IMR-90 (cell line): Measurements from ENCODE around the gene TAS2R40. TPM values are rescaled to one million over a fixed set of nuclear protein-coding genes. Genes with fewer than 3 reads are reported as not detected.

Source experiments
- ATAC-seq: fragments of 200-7000 bp; cut with Tn5 transposase; 2 replicates; pipeline ENCODE4 v1.9.1; 2020; ENCODE audit warnings: low read depth, mild to moderate bottlenecking, moderate library complexity
- BruUV-seq: library from RNA; stranded (reverse); fragments of 400-500 nt; replicated peaks from 2 replicates; lab custom pipeline; 2021; lab: Mats Ljungman, UMichigan
- CTCF ChIA-PET: fragments of 300-600 bp; formaldehyde crosslinking; extraction: SDS; loops from one replicate; lab custom pipeline; 2021; ENCODE audit warnings: antibody characterized with exemption; lab: Yijun Ruan, JAX
- POLR2A ChIA-PET: fragments of 300-600 bp; sonication (Branson Sonifier 250); formaldehyde crosslinking; loops from one replicate; lab custom pipeline; 2022; ENCODE audit warnings: antibody characterized with exemption; ENCODE audit not compliant: unreplicated experiment; lab: Charles Lee
- DNase-seq: peaks from one replicate; pipeline ENCODE4 v3.0.0; 2013
- H2AFZ ChIP-seq: replicated peaks from 2 replicates; pipeline ENCODE3; 2013; ENCODE audit warnings: low read length, mild to moderate bottlenecking; ENCODE audit not compliant: poor library complexity
- H2AK5ac ChIP-seq: 2 replicates; pipeline ENCODE4 v1.6.1; 2013; ENCODE audit warnings: low read depth, low read length, inconsistent platforms
- H2AK9ac ChIP-seq: replicated peaks from 2 replicates; pipeline ENCODE3; 2013; ENCODE audit warnings: mild to moderate bottlenecking, low read depth, low read length, moderate library complexity; ENCODE audit not compliant: poor library complexity
- H2BK120ac ChIP-seq: 2 replicates; pipeline ENCODE4 v1.6.1; 2013; ENCODE audit warnings: low read depth, low read length, inconsistent platforms
- H2BK15ac ChIP-seq: 3 replicates; pipeline ENCODE4 v1.6.1; 2013; ENCODE audit warnings: low read depth, low read length, inconsistent platforms
- H2BK20ac ChIP-seq: 2 replicates; pipeline ENCODE4 v1.6.1; 2013; ENCODE audit warnings: low read depth, mild to moderate bottlenecking, inconsistent platforms, low read length, moderate library complexity
- H2BK5ac ChIP-seq: 2 replicates; pipeline ENCODE4 v1.6.1; 2013; ENCODE audit warnings: mild to moderate bottlenecking, low read depth, low read length, inconsistent platforms; ENCODE audit not compliant: poor library complexity, severe bottlenecking
- H3K14ac ChIP-seq: replicated peaks from 2 replicates; pipeline ENCODE4 v1.6.1; 2013; ENCODE audit warnings: low read depth, low read length, inconsistent platforms
- H3K18ac ChIP-seq: 2 replicates; pipeline ENCODE4 v1.6.1; 2013; ENCODE audit warnings: low read depth, low read length, control low read depth
- H3K23ac ChIP-seq: 2 replicates; pipeline ENCODE4 v1.6.1; 2013; ENCODE audit warnings: low read depth, low read length, inconsistent platforms
- H3K27ac ChIP-seq: 2 replicates; pipeline ENCODE4 v1.5.1; 2013; ENCODE audit warnings: mild to moderate bottlenecking, control low read depth, low read length; ENCODE audit not compliant: insufficient read depth
- H3K27me3 ChIP-seq: 2 replicates; pipeline ENCODE4 v1.6.1; 2013; ENCODE audit warnings: low read length; ENCODE audit not compliant: control insufficient read depth, insufficient read depth
- H3K36me3 ChIP-seq: 2 replicates; pipeline ENCODE4 v1.6.1; 2013; ENCODE audit warnings: low read length, mixed read lengths; ENCODE audit not compliant: control insufficient read depth, insufficient read depth
- H3K4ac ChIP-seq: 2 replicates; pipeline ENCODE4 v1.6.1; 2013; ENCODE audit warnings: low read depth, low read length, inconsistent platforms
- H3K4me1 ChIP-seq: 2 replicates; pipeline ENCODE4 v1.6.1; 2013; ENCODE audit warnings: low read length, mixed read lengths; ENCODE audit not compliant: control insufficient read depth, insufficient read depth
- H3K4me2 ChIP-seq: 2 replicates; pipeline ENCODE4 v1.6.1; 2013; ENCODE audit warnings: low read depth, mild to moderate bottlenecking, control low read depth, low read length, moderate library complexity
- H3K4me3 ChIP-seq: 2 replicates; pipeline ENCODE4 v1.5.1; 2013; ENCODE audit warnings: low read depth, mild to moderate bottlenecking, control low read depth, low read length, moderate library complexity; ENCODE audit not compliant: insufficient read depth
- H3K56ac ChIP-seq: 2 replicates; pipeline ENCODE4 v1.6.1; 2013; ENCODE audit warnings: low read length, inconsistent platforms; ENCODE audit not compliant: insufficient read depth; ENCODE audit errors: extremely low read depth
- H3K79me1 ChIP-seq, 2 experiments: 2 replicates each; pipeline ENCODE4 v1.6.1; 2013; ENCODE audit warnings: low read length in 2 of 2, inconsistent platforms in 1 of 2, low read depth in 1 of 2
- H3K9ac ChIP-seq: 2 replicates; pipeline ENCODE4 v1.6.1; 2013; ENCODE audit warnings: low read depth, low read length, control low read depth
- H3K9me1 ChIP-seq: 2 replicates; pipeline ENCODE4 v1.6.1; 2013; ENCODE audit warnings: low read length, inconsistent platforms; ENCODE audit not compliant: insufficient read depth
- H3K9me3 ChIP-seq: 2 replicates; pipeline ENCODE4 v1.6.1; 2013; ENCODE audit warnings: low read length; ENCODE audit not compliant: control insufficient read depth, insufficient read depth
- H4K20me1 ChIP-seq: 2 replicates; pipeline ENCODE4 v1.6.1; 2013; ENCODE audit warnings: low read length, inconsistent platforms; ENCODE audit not compliant: insufficient read depth
- H4K5ac ChIP-seq: 2 replicates; pipeline ENCODE4 v1.6.1; 2013; ENCODE audit warnings: mild to moderate bottlenecking, low read depth, low read length, control low read depth
- H4K8ac ChIP-seq, 2 experiments: 2 replicates each; pipeline ENCODE4 v1.6.1; 2013; ENCODE audit warnings: low read depth in 2 of 2, low read length in 2 of 2, control low read depth in 1 of 2, inconsistent platforms in 1 of 2
- H4K91ac ChIP-seq: 2 replicates; pipeline ENCODE4 v1.6.1; 2013; ENCODE audit warnings: low read depth, low read length, inconsistent platforms; ENCODE audit not compliant: insufficient read depth
- BHLHE40 ChIP-seq: fragments of 150-350 bp; IDR thresholded peaks from 2 replicates; pipeline ENCODE4 v1.6.1; 2016; ENCODE audit warnings: mild to moderate bottlenecking, low read depth, low read length
- CEBPB ChIP-seq: IDR thresholded peaks from 2 replicates; pipeline ENCODE4 v1.6.1; 2012; ENCODE audit warnings: low read depth, low read length, improper control_type of control experiment
- CTCF ChIP-seq: conservative IDR thresholded peaks from 2 replicates; pipeline ENCODE4 v1.5.1; 2012; ENCODE audit warnings: mild to moderate bottlenecking, low read depth, low read length, improper control_type of control experiment
- MAZ ChIP-seq: IDR thresholded peaks from 2 replicates; pipeline ENCODE4 v1.6.1; 2012; ENCODE audit warnings: low read depth, mild to moderate bottlenecking, low read length, improper control_type of control experiment, moderate library complexity, borderline replicate concordance
- POLR2A ChIP-seq: IDR thresholded peaks from 2 replicates; pipeline ENCODE4 v1.6.1; 2012; ENCODE audit warnings: mild to moderate bottlenecking, low read depth, low read length
- RAD21 ChIP-seq: IDR thresholded peaks from 2 replicates; pipeline ENCODE4 v1.6.1; 2012; ENCODE audit warnings: low read length, improper control_type of control experiment
- RCOR1 ChIP-seq: IDR thresholded peaks from 2 replicates; pipeline ENCODE4 v1.6.1; 2012; ENCODE audit warnings: mild to moderate bottlenecking, low read length, improper control_type of control experiment; ENCODE audit not compliant: insufficient replicate concordance
- SMC3 ChIP-seq: fragments of 150-350 bp; IDR thresholded peaks from 2 replicates; pipeline ENCODE4 v1.6.1; 2016; ENCODE audit warnings: low read depth, mild to moderate bottlenecking, antibody characterized with exemption, low read length, moderate library complexity
- USF2 ChIP-seq: fragments of 150-350 bp; IDR thresholded peaks from 2 replicates; pipeline ENCODE4 v1.6.1; 2017; ENCODE audit warnings: mild to moderate bottlenecking, antibody characterized with exemption, low read length, low read depth
- WGBS, 2 experiments: methylation state at CpG; one replicate each; pipeline versions ENCODE4 v1.1.5 to v1.1.7; 2013; ENCODE audit warnings: missing lambda C conversion rate in 2 of 2; ENCODE audit not compliant: insufficient read length in 1 of 2; ENCODE audit errors: extremely low coverage in 2 of 2; 5-methylcytosine and 5-hydroxymethylcytosine counted together
- dilution Hi-C: fragments of 300-500 bp; cut with HindIII; formaldehyde crosslinking; loops from one replicate; pipeline ENCODE4 v1.14.3; 2018; ENCODE audit warnings: low sequenced_read_pairs; ENCODE audit not compliant: unreplicated experiment
- in situ Hi-C: fragments of 300-500 bp; cut with MboI; formaldehyde crosslinking; loops from 3 replicates; pipeline ENCODE4 v1.14.3; 2019; ENCODE audit warnings: low sequenced_read_pairs, inconsistent platforms, mixed read lengths
- intact Hi-C: fragments of 100-400 bp; cut with micrococcal nuclease; formaldehyde crosslinking; loops from 2 replicates; pipeline ENCODE4 v1.10.0; 2022
- polyA plus RNA-seq, 3 experiments: library from polyadenylated mRNA; depleted of rRNA; stranded (reverse); fragments of >200 nt; gene quantifications; 2 replicates each; pipeline ENCODE4 v1.2.3, GENCODE V29; 2012; ENCODE audit warnings: low replicate concordance in 1 of 3
- total RNA-seq: library from RNA; depleted of rRNA; stranded (reverse); fragments of >200 nt; gene quantifications from 2 replicates; pipeline ENCODE4 v1.2.3, GENCODE V29; 2012

The TAS2R40 gene
- total and polyA plus RNA-seq, 2 of the 4 experiments (the other 2 are of a cell fraction), result not detected

GRCh38 chr7:143229054-143229790 is 7.4 kb downstream of the TAS2R40 start:
- POLR2A ChIA-PET, result no interaction called here
- H3K14ac ChIP-seq, result no peak overlapping the region
- no peak overlapping the region for H3K27ac ChIP-seq
- H4K91ac ChIP-seq, result no peak overlapping the region
- no peak overlapping the region for H3K18ac ChIP-seq
- H3K23ac ChIP-seq, result no peak overlapping the region
- CTCF ChIA-PET, result interaction anchor here (0.7 to 1.8 kb wide), 3 partner anchors 11 to 15 kb away, joined by 3 to 4 read pairs (median 4); no protein-coding TSS in a partner anchor
- peaks cover 2% of the 10 kb centered on the region; the same call in 1 of the 2 replicates for H3K4me1 ChIP-seq
- H4K20me1 ChIP-seq, result no peaks in the 10 kb centered on the region
- H3K79me1 ChIP-seq, result no peaks in the 10 kb centered on the region
- no peaks in the 10 kb centered on the region for H3K36me3 ChIP-seq
- no peak for DNase-seq
- H2AK5ac ChIP-seq, result no peak overlapping the region
- H2BK120ac ChIP-seq, result no peak overlapping the region
- no peak overlapping the region for H2AK9ac ChIP-seq
- in situ Hi-C loops, result no loop called here
- H3K9me1 ChIP-seq, result peaks cover 8% of the 10 kb centered on the region; the same call in 1 of the 2 replicates
- intact Hi-C loops, result no loop called here
- no peak overlapping the region; the same call in 1 of the 2 replicates for H3K4me2 ChIP-seq
- no peak overlapping the region for H2BK20ac ChIP-seq
- TF ChIP-seq RCOR1 (no peak), CTCF (no peak), BHLHE40 (no peak), MAZ (no peak), SMC3 (no peak), RAD21 (no peak), POLR2A (no peak), CEBPB (no peak), USF2 (no peak)
- no peak overlapping the region for H3K4me3 ChIP-seq
- BruUV-seq, result no TSS peak
- ATAC-seq, result peak; percentile 70
- no peak overlapping the region for H3K4ac ChIP-seq
- H3K27me3 ChIP-seq, result peaks cover 5% of the 10 kb centered on the region
- no peaks in the 10 kb centered on the region for H3K9me3 ChIP-seq
- H4K5ac ChIP-seq, result no peak overlapping the region
- H2AFZ ChIP-seq, result no peak overlapping the region
- WGBS, 2 experiments, result 10% methylated on average over 2 of the region's 9 CpGs; no CpG with 5 or more reads in 1 of the 2 experiments
- no peak overlapping the region for H4K8ac ChIP-seq
- no peak overlapping the region for H2BK15ac ChIP-seq
- H2BK5ac ChIP-seq, result no peak overlapping the region
- dilution Hi-C loops, result no loop called here
- H3K56ac ChIP-seq, result no peak overlapping the region
- no peak overlapping the region for H3K9ac ChIP-seq
